GM21526 (cell line): Measurements from ENCODE around the gene MIA3.

Experiments
- ATAC-seq: cut with Tn5 transposase; IDR thresholded peaks from one replicate; pipeline ENCODE4 v1.9.1; 2021; ENCODE audit warnings: moderate library complexity; ENCODE audit not compliant: unreplicated experiment, low FRiP score

Gene MIA3

DNA sequence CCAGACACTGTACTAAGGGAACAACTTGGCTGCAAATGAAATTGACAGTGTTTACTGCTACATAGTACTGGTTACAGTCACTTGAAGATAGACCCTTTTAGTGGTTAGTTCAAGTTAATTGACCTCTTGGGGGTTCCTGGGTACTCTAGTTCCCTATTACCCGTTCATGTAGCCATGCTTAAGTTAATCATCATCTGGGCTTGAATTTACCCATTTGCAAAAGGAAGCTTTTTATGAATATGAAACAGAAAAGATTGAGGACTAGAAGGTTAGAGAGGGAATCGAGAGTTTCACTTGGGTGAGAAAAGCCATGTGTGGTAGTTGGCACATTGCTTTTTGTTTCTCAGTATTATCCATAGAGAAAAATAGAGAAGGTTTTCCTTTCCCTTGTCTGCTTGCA, 2.7 kb downstream of the MIA3 start:
- no peak for ATAC-seq

DNA sequence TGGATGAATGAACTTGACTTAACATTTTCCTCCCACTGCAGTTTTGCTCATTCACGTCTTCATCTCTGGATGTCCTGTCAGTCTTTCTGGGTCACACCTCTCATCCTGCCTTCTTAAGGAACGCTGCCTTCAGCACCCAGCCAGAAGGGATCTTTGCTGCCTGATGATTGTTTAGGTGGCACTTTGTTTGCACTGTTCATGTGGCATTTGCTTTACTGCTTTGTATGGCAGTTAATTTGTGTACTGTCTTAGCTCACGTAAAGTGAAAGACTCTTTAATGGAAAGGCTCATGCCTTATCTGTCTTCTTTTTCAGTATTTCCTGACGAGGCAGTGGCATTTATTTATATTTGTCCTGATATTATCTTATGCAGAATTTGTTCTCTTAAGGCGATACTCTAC, 4.9 kb downstream of the MIA3 start:
- no peak for ATAC-seq

DNA sequence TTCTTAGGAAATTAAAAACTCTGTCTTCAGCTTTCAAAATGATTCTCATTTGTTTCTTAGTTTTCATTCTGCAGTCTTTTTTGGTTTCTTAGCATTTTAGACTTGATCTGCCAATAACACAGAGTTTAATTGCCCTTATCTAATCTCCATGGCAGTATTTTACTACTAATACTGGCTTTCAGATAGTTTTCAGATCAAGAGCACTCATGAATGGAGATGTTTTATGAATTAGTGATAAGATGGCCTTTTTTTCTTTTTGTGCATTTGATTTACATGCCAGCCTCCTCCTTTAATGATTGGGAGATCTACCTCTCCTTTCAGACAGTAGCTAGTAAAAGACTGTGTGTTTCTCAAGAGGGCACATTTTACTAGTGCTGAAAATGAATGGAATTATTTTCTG, 5.6 kb downstream of the MIA3 start:
- ATAC-seq = no peak

DNA sequence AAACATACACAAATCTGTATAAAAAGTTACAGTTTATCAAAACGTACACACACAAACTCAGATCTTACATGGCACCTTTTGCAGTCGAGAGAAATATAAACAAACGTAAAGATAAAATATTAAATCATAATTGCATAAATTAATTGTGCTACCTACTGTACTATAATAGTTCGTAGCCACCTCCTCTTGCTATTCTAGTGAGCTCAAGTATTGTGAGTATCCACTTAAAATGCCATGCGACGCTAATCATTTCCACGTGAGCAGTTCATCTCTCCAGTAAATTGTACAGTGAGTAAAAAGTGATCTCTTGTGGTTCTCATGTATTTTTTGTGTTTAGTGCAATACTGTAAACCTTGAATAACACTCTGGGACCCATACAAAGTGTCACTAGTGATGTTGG, 6.3 kb downstream of the MIA3 start:
- no peak for ATAC-seq

DNA sequence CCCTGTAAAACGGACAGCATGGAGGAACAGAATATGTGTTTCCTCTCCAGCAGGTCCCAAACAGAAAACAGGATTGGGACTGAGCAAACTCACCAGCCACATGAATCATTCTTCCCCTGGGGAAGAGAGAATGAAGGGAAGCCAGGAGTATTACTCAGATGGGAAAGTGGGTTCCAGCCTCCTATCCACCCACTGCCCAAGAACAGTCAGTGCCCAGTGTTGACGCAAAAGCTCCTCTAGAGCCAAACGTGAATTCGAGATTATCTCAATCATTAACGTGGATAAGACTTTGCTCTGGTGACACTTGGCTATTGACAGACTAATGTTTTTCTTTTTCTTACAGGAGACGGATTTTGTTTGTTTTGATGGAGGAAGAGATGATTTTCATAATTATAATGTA, 9.3 kb downstream of the MIA3 start:
- ATAC-seq = no peak

DNA sequence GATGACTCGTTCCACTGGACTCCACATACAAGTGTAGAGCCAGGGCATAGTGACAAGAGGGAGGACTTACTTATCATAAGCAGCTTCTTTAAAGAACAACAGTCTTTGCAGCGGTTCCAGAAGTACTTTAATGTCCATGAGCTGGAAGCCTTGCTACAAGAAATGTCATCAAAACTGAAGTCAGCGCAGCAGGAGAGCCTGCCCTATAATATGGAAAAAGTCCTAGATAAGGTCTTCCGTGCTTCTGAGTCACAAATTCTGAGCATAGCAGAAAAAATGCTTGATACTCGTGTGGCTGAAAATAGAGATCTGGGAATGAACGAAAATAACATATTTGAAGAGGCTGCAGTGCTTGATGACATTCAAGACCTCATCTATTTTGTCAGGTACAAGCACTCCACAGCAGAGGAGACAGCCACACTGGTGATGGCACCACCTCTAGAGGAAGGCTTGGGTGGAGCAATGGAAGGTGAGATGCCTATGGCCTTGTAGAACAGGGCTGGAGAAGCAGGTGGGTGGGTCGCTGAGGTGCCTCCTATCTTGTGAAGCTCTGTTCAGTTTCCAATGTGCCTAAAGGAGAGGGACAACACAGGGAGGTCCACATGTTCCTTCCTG, 12.1 kb downstream of the MIA3 start:
- no peak for ATAC-seq

DNA sequence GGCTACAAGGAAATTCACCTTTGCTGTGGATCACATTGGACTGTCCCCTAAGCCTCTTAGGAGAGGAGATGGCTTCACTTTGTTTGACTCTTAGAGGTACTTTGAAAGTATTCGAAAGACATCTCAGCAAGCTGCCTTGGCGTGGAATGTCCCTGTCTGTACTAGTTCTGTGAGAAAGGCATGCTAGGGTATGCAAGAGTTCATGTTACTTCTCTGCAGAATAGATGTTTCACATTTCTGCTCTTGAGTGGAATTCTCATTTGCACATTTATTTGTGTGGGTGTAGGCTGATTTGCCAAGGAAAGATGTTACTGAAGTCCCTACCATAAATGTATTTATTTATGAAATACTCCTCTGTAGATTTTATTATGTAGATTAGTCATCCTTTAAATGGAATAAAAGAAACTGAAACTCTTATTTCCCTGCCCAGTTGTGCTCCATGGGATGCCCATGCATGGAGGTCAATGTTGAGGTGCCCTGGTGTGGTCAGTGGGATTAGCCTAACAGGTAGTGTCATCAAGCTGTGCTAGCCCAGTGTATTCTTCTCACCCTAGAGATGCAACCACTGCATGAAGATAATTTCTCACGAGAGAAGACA, 13.8 kb downstream of the MIA3 start:
- ATAC-seq = no peak

DNA sequence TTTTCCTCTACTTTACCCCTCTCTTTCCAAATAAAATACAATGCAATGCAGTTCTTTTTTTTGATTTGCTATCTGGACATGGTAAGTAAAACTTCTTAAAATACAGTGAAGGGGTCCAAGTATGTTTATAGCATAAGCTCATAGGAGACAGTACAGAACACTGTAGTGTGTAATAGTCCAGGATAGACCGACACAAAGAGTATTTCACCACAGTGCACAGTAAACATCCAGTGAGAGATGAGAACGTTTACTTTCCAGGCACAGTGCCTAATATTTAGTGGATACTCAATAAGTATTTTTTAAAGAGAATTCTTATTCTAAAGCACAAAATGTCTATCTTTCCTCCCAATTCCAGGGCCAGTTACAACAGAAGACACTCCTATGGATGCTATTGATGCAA, 14.9 kb downstream of the MIA3 start:
- no peak for ATAC-seq

DNA sequence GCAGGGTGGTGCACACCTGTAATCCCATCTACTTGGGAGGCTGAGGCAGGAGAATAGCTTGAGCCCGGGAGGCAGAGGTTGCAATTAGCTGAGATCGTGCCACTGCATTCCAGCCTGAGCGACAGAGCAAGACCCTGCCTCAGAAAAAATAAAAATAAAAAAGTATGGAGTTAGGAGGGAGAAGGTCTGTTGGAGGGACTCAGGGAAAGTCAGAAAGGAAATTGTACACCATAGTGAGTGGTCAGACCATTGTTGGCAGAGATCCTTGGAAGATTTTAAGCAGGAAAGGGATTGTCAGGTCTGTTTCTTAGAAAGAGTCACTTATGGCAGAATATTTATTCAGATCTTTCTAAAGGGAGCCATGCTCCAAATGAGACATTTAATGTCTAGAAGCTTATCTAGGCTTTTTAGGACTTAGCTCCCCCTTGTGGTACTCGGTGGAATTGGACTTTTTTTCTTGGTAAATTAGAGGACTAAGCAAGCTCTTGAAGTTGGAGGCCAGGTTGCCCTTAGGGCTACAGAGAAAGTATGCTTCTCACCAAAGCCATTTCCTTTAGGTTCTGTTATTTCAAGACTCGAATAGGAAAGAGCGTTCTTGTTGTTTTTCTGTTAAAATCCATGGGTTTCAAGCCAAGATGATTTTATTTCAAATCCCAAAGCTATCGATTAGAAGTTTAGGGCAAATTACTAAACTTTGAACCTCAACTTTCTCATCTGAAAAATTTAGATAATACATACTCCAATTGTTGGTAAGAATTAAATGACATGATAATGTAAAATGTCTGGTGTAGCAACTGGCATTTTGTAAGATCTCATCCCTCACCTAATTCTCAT, 16.5 kb downstream of the MIA3 start:
- ATAC-seq = peak; percentile 81

DNA sequence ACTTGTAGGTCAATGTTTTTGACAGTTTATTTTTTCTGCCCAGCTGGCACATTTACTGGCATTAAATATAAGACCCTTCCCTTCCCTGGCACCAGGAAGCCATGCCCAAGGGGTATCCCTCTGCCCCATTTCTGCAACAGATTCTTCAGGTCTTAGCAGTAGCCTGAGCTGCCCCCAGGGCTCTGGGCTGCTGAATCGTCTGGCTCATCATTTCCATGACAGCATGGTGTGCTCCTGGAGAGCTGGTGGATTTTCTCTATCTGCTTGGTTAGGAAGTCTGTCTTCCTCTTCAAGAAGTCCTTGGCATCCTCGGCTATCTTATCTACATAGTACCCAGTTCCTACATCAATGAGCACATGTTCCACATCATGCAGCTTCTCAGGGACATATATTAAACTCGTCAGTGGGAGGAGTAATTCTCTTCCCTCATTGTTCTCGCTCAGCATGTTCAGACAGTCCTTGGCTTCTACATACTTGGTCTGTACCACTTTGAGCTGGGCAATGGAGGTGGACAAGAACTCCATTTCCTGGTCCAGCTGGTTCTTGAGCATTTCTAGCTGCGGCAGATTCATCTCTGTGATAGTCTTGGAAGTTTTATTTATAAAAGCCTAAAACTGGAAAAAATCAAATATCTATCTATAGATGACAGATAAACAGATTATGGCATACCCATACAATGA, 23.5 kb downstream of the MIA3 start:
- no peak for ATAC-seq

DNA sequence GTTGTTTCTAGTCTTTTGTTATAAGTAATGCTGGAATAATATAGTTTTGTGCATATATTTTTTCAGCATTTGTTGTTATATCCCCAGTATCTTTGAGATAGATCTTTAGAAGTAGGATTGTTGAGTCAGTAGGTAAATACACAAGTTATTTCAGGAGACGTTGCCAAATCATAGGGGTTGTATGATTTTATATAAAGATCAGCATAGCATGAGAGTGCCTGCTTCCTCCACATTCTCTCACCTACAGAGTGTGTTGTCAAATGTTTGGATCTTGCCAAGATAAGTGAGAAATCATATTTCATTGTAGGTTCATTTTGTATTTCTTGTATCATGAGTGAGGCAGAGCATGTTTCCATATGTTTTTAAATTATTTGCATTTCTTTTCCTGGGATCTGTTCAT, 24.6 kb downstream of the MIA3 start:
- ATAC-seq = no peak

DNA sequence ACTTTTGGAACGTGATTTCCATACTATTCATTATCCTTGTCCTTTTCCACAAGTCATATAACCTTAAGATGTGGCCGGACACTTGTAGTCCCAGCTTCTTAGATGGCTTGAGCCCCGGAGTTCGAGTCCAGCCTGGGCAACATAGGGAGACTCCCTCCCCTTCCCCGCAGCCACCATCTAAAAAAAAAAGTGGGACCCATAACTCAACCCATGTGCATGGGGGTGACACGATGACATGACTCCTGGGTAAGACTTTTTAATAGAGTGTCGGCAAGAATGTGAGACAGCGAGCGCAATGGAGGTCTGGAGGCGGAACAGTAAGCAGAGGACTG, 25.7 kb downstream of the MIA3 start:
- no peak for ATAC-seq

DNA sequence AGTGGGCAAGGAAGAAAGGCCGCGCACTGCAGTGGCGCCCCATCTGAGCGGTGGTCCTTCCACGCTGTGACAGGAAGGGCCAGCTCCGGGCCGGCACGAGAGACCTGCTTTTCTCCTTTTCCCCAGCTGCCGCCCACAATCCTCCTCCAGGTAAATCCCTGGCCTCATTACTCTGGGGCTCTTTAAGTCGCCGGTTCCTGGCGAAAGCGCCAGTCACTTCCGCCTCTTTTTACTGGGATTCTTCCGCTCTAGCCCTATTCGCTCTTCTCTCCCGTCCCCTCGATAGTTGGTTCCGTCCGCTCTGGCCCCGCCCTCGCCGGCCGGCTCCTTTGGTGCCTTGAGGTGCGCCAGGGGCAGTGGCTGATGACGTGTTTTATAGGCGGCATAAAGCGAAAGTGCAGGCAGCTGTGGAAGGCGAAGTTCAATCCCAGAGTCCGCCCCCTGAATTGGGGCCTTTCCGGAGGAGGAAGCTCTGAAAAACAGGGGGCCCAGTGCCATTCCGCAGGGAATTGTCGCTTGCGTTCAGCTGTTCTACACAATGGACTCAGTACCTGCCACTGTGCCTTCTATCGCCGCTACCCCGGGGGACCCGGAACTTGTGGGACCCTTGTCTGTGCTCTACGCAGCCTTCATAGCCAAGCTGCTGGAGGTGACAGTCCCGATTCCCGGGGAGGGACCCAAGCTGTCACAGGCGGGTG, 26.2 kb downstream of the MIA3 start:
- ATAC-seq = peak; percentile 97

DNA sequence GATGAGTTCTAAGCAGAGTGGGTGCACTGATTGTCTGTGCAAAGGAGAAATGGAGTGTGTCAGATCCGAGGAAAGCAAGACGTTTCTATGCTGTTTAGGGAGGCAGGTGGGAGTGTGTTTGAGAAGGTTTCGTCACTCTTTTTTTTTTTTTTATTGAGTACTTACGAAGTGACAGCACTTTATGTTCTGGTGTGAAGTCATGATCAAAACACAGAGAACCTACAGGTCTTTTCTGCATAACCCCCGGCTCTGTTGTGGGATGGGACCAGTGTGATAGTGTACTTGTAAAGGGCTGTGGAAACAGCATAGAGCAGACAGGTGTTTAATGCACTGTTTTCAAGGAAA, 26.7 kb downstream of the MIA3 start:
- ATAC-seq = peak; percentile 0

DNA sequence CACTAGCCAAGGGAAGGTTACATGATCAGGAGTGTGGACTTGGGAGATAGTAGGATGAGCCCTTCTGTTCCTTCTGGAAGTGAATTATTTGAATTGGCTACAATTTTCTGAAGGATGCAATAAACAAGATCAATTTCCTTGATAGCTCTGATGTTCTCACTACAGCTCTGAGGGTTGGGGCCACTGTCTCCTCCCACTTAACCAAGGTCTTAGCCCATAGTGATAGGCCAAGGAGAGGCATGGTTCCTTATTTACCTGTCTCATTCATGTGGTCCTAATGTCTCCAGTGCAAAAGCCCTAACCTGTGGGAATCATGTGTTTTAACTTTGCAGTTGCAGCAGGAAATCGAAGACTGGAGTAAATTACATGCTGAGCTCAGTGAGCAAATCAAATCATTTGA, 34.8 kb downstream of the MIA3 start:
- no peak for ATAC-seq

DNA sequence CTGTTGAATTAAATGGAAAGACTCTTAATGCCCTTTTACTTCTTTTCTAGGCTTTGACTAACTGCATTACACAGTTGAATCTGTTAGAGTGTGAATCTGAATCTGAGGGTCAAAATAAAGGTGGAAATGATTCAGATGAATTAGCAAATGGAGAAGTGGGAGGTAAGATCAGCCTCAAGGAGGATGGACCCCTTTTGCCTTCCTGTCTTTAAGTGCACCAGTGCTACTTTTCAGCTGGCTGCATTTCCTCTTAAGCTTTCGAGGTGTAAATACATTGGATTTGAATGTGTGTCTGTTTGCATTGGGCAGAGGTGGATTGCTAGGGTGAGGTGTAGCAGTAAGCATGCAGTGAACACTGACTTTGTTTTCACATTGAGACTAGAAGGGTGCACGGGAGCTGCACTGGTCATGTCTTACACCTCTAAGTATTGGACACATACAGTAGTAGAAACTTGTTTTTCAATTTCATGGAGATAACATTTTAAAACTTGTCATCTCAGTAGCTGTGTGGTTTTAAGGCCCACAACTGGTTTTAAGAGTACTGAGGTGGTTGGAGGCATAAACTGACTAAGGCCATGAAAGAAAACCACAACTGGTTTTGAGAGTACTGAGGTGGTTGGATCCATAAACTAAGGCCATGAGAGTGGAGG, 35.4 kb downstream of the MIA3 start:
- peak; percentile 56 for ATAC-seq

DNA sequence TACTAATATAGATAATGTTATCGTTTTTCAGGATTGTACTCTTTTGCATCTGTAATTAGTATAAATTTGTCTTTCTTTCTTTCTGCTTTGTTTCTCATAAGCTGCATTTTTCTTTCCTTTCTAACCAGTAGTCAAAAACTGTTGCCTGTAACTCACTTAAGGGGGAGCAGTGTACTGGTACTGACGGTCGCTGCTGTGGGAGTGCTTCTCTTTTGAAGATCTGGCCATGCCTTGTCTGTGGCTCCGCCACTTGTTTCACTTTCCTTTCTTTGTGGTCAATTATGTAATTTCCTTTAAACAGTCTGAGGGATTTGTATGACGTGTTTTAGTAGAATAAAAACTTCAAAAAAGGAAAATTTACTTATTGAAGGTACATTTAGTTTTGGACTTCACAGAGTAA, 37.0 kb downstream of the MIA3 start:
- peak; percentile 96 for ATAC-seq

DNA sequence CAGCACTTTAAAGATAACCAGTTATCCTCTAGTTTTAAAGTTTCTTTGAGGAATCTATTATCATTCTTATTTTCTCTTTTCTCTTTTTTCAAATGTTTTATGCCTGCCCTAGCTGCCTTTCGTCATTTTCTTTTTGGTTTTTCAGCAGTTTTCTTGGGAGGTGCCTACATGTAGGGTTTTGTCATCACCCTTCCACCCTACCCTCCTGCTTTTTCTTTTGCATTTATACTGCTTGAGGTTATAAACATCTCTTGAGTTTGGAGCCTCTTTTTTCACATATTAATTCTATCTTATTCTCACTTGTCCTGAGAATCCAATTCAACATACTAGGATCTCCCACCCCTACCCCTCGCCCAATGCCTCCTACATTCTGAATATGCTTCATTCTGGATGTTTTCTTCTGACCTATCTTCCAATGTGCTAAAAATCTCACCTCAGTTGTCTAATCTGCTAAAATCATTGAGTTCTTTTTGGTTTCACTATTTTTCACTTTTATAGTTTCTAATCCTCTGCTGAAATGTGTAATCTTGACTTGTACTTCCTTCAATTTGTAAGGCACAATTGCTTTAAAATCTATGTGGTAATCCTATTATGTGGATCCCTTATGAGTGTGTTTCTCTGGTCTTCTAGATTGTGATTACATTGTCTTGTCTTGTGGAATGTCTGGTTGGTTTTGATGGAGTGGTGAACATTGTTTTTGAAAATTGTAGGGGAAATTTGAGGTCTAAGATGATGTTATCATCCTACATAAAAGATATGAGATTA, 38.7 kb downstream of the MIA3 start:
- no peak for ATAC-seq

DNA sequence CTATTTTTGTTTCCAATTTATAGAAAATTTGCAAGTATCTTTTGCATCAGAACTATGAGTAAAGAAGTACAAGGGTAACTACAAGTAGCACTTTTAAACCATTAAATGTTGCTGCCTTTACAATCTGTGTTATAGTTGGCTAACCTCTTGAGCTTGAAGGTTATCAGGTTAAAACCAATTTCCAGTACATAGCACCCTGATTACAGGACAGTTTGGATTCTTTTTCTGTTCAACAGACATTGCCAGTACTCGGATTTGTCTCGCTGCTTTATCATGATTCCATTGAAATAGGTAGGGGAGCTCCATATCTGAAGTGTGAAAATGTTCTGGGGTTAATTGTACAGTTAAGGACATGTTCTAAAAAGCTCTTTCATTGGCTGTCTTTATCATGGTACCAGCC, 40.0 kb downstream of the MIA3 start:
- no peak for ATAC-seq

DNA sequence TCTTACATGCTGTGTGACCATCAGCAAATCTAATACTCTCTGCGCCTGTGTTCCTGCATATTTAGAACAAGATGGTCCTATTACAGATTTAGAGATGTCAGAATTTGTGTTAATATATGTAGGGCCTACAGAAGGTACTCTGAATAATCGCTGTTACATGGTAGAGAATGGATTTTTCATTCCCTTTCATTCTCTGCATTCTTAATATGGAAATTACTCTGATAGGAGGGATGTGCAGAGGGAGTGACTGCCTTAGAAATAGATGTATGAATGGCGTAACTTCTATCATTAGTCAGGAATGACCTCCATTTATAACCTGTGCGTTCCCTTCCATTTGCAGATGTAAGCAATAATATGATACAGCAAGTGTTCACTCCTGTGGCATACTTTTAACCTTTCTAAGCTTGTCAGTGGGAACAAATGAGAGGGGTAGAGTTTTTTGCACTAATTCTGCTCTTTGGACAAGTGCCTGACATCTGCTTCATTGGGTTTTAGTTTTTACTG, 45.6 kb downstream of the MIA3 start:
- no peak for ATAC-seq
